Neuron (in vitro differentiated cells): ENCODE results near the gene SIX2.
A peak's percentile ranks its signal among the peaks of the same experiment; 100 is the strongest.
"Not testable (repeated sequence)": the region's sequence is repeated elsewhere in the genome, so short reads cannot be mapped to it uniquely, and the experiment has no call there.

Experiments used
- H2AFZ ChIP-seq: one replicate; pipeline ENCODE4 v1.6.1; 2013; ENCODE audit warnings: low read depth, mild to moderate bottlenecking, inconsistent platforms, low read length, moderate library complexity
- H3K27me3 ChIP-seq: one replicate; pipeline ENCODE4 v1.6.1; 2013; ENCODE audit warnings: low read length; ENCODE audit not compliant: insufficient read depth
- H3K36me3 ChIP-seq: one replicate; pipeline ENCODE4 v1.6.1; 2013; ENCODE audit warnings: low read length; ENCODE audit not compliant: insufficient read depth
- H3K4me1 ChIP-seq: one replicate; pipeline ENCODE4 v1.6.1; 2013; ENCODE audit warnings: low read length; ENCODE audit not compliant: insufficient read depth
- H3K4me3 ChIP-seq: 2 replicates; pipeline ENCODE4 v1.5.1; 2013; ENCODE audit warnings: mild to moderate bottlenecking, low read length, moderate library complexity
- H3K9me3 ChIP-seq: one replicate; pipeline ENCODE4 v1.6.1; 2013; ENCODE audit warnings: low read length

Gene SIX2

GRCh38 chr2:45009303-45009927 lies at the start of gene SIX2:
TSS of gene SIX2 (minus strand) at chr2:45009452. CDS start at chr2:45009110, 342 bp downstream.
- Histone ChIP-seq H3K27me3 (peaks cover 95% of the 10 kb centered on the region), H2AFZ (peak within 1 kb of the TSS; percentile 16), H3K36me3 (no peaks in the 10 kb centered on the region), H3K4me3 (peak within 1 kb of the TSS; percentile 12), H3K4me1 (peaks cover 12% of the 10 kb centered on the region), H3K9me3 (peaks cover 14% of the 10 kb centered on the region)

GRCh38 chr2:45055162-45055605 lies 45.9 kb upstream of the SIX2 start:
- no peak overlapping the region for H2AFZ ChIP-seq
- no peaks in the 10 kb centered on the region for H3K4me1 ChIP-seq
- no peaks in the 10 kb centered on the region for H3K27me3 ChIP-seq
- H3K4me3 ChIP-seq: no peak overlapping the region
- H3K9me3 ChIP-seq: no peaks in the 10 kb centered on the region
- no peaks in the 10 kb centered on the region for H3K36me3 ChIP-seq

- Histone ChIP-seq H3K9me3 (no peaks in the 10 kb centered on the region), H3K4me1 (no peaks in the 10 kb centered on the region), H3K27me3 (no peaks in the 10 kb centered on the region), H3K36me3 (no peaks in the 10 kb centered on the region), H3K4me3 (no peak overlapping the region), H2AFZ (no peak overlapping the region)
Measured at GRCh38 chr2:45053966-45054365, 44.7 kb upstream of the SIX2 start.

- no peak overlapping the region for H3K4me3 ChIP-seq
- H3K36me3 ChIP-seq: no peaks in the 10 kb centered on the region
- H2AFZ ChIP-seq: no peak overlapping the region
- no peaks in the 10 kb centered on the region for H3K27me3 ChIP-seq
- H3K9me3 ChIP-seq: no peaks in the 10 kb centered on the region
- no peaks in the 10 kb centered on the region for H3K4me1 ChIP-seq
Measured at GRCh38 chr2:45052388-45052928, 43.2 kb upstream of the SIX2 start.

- Histone ChIP-seq H3K36me3 (no peaks in the 10 kb centered on the region), H3K9me3 (no peaks in the 10 kb centered on the region), H2AFZ (no peak overlapping the region), H3K4me3 (no peak overlapping the region), H3K27me3 (no peaks in the 10 kb centered on the region), H3K4me1 (no peaks in the 10 kb centered on the region)
Measured at GRCh38 chr2:45049569-45050336, 40.5 kb upstream of the SIX2 start.

- Histone ChIP-seq H3K27me3 (peaks cover 4% of the 10 kb centered on the region), H3K4me3 (no peak overlapping the region), H2AFZ (no peak overlapping the region), H3K36me3 (no peaks in the 10 kb centered on the region), H3K4me1 (no peaks in the 10 kb centered on the region), H3K9me3 (no peaks in the 10 kb centered on the region)
Measured at GRCh38 chr2:45047301-45047700, 38.0 kb upstream of the SIX2 start.

GRCh38 chr2:45046786-45047185 lies 37.5 kb upstream of the SIX2 start:
- Histone ChIP-seq H3K9me3 (no peaks in the 10 kb centered on the region), H3K27me3 (peaks cover 4% of the 10 kb centered on the region), H3K36me3 (no peaks in the 10 kb centered on the region), H3K4me1 (no peaks in the 10 kb centered on the region), H2AFZ (no peak overlapping the region), H3K4me3 (no peak overlapping the region)

GRCh38 chr2:45045706-45046105 lies 36.5 kb upstream of the SIX2 start:
- H3K4me3 ChIP-seq: no peak overlapping the region
- no peaks in the 10 kb centered on the region for H3K36me3 ChIP-seq
- H3K27me3 ChIP-seq: peaks cover 4% of the 10 kb centered on the region
- no peak overlapping the region for H2AFZ ChIP-seq
- no peaks in the 10 kb centered on the region for H3K9me3 ChIP-seq
- H3K4me1 ChIP-seq: no peaks in the 10 kb centered on the region

- H3K27me3 ChIP-seq: peaks cover 4% of the 10 kb centered on the region
- H3K4me1 ChIP-seq: no peaks in the 10 kb centered on the region
- H3K9me3 ChIP-seq: no peaks in the 10 kb centered on the region
- H2AFZ ChIP-seq: no peak overlapping the region
- no peaks in the 10 kb centered on the region for H3K36me3 ChIP-seq
- no peak overlapping the region for H3K4me3 ChIP-seq
Measured at GRCh38 chr2:45044916-45045315, 35.7 kb upstream of the SIX2 start.

GRCh38 chr2:45043174-45043573 lies 33.9 kb upstream of the SIX2 start:
- Histone ChIP-seq H3K36me3 (no peaks in the 10 kb centered on the region), H3K27me3 (peaks cover 4% of the 10 kb centered on the region), H3K4me1 (no peaks in the 10 kb centered on the region), H3K9me3 (no peaks in the 10 kb centered on the region), H2AFZ (no peak overlapping the region), H3K4me3 (no peak overlapping the region)

- H3K36me3 ChIP-seq: no peaks in the 10 kb centered on the region
- no peaks in the 10 kb centered on the region for H3K9me3 ChIP-seq
- peaks cover 4% of the 10 kb centered on the region for H3K27me3 ChIP-seq
- H3K4me1 ChIP-seq: no peaks in the 10 kb centered on the region
- H2AFZ ChIP-seq: no peak overlapping the region
- no peak overlapping the region for H3K4me3 ChIP-seq
Measured at GRCh38 chr2:45042401-45042800, 33.1 kb upstream of the SIX2 start.

- Histone ChIP-seq H3K27me3 (peaks cover 4% of the 10 kb centered on the region), H2AFZ (no peak overlapping the region), H3K36me3 (no peaks in the 10 kb centered on the region), H3K4me1 (no peaks in the 10 kb centered on the region), H3K9me3 (no peaks in the 10 kb centered on the region), H3K4me3 (no peak overlapping the region)
Measured at GRCh38 chr2:45040786-45041185, 31.5 kb upstream of the SIX2 start.

- H3K36me3 ChIP-seq, H2AFZ ChIP-seq: not testable (repeated sequence)
Measured at GRCh38 chr2:45039804-45040203, 30.6 kb upstream of the SIX2 start.

More at GRCh38 chr2:45039804-45040203, 30.6 kb upstream of the SIX2 start:
- H3K4me1 ChIP-seq, H3K4me3 ChIP-seq, H3K27me3 ChIP-seq, H3K9me3 ChIP-seq: not testable (repeated sequence)
